ENCODE results near the gene SNX4.
"Not testable (repeated sequence)": the region's sequence is repeated elsewhere in the genome, so short reads cannot be mapped to it uniquely, and the experiment has no call there.

The SNX4 gene

DNA sequence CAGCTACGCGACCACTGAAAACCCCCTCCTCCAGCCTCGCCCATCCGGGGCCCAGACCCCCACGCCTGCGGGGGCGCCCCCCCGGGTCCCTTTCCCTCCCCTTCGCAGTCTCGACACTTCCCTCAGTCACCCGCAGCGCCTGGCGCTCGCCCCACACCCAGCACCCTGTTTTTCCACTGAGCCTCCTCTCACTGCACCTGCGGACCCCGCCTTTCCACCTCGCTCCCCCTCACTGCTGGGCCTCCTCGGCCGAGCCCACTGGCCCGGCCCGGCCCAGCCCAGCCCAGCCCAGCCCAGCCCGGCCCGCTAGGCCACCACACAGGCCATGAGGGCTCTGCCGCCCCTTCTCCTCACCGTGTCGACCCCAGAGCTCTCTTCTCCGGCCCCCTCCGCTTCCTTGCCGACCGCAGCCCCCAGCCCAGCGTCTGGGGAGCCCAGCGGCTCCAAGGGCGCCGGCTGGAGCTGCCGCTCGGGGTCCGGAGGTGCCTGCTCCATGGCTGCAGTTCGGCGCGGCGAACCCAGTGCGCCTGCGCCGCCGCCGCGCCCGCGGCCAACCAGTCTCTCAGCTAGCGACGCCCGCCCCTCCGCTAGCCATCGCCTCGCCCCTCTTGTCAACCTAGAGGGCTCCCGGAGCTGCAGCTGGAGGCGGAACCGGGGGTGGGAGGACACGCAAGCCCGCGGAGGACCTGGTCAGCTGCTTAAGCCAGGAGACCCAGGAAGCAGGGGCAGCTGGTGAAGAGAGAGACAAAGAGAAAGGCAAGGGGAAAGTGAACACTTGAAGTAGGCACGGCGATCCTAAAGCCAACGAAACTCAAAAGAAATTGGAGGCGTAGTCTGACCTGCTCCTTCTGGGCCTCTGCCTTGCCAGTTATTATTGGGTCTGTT, at the start of gene SNX4:
TSS of gene SNX4 (minus strand) at position 525 of the 885 bp plus-strand sequence. CDS start at position 495, 30 bp downstream.
- DNase-seq, result peak; percentile 37 to 93 (median 84)

- no peak for DNase-seq
Measured at GRCh38 chr3:125556314-125556713, 36.3 kb upstream of the SNX4 start.

GRCh38 chr3:125552401-125552800, 32.4 kb upstream of the SNX4 start:
- DNase-seq, result no peak

- DNase-seq, result no peak
Measured at GRCh38 chr3:125528920-125529319, 8.9 kb upstream of the SNX4 start.

- DNase-seq, result no peak
Measured at GRCh38 chr3:125525153-125525552, 5.2 kb upstream of the SNX4 start.

- DNase-seq, result not testable (repeated sequence)
Measured at GRCh38 chr3:125520563-125520919, 539 bp upstream of the SNX4 start.

GRCh38 chr3:125515421-125515820, 4.6 kb downstream of the SNX4 start:
- DNase-seq, result no peak

- DNase-seq, result no peak
Measured at GRCh38 chr3:125513490-125514115, 6.4 kb downstream of the SNX4 start.

DNA sequence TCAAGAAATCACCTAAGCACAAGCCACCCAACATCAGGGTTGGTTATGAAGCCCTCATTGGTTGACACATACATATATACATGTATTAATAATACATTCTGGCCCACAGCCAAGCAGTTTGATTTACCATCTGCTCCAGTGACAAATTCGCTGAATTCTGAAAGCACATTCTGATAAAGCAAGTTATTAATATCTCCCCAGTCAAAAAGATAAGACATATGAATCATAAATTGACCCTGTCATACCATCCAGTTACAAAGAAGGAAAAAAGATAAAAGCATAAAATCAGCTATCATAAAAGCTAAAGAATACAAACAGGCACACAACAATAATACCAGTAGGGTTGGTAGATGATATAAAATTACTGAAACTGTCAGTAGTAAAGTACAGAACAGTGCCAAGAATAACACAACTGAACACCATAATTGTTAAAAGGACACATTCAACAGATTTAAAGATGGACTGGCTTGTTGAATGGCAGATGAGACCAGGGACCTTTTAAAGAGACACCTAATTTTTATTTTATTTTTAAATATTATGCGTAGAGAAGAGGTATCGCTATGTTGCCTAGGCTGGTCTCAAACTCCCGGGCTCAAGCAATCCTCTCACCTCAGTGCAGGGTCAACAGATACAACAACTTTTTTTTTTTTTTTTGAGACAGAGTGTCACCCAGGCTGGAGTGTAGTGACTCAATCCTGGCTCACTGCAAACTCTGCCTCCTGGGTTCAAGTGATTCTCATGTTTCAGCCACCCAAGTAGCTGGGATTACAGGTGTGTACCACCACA, 7.7 kb downstream of the SNX4 start:
- DNase-seq, result no peak

DNA sequence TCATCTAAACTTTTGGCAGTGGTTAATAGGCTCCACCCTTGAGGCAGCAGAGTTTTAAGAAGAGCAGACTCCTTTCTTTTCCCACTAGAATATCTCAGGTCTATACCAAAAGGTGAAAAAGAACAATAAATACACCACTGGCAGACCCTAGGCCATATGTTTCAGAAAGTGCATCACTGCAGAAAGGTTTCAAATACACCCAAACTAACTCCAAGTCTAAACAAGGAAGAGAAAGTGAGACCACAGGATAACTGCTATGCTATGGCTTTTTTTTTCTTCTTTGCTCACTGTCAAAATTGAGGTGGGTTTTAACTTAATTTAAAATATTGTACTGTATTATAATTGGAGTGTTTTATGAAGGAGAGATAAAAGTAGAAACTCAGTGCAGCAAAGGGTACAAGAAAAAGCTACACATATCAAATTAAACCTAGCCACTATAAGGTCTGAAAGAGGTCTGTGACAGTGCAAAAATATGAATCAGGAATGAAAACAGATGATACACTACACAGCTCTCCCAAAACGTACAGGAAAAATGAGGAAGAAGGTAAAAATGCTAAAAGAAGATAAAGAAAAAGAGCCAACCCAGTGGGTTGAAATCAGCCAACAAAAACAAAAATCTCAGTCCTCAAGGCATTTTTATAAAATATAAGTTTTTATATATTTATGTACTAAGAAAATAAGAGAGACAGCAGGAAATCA, 8.4 kb downstream of the SNX4 start:
- no peak for DNase-seq

DNA sequence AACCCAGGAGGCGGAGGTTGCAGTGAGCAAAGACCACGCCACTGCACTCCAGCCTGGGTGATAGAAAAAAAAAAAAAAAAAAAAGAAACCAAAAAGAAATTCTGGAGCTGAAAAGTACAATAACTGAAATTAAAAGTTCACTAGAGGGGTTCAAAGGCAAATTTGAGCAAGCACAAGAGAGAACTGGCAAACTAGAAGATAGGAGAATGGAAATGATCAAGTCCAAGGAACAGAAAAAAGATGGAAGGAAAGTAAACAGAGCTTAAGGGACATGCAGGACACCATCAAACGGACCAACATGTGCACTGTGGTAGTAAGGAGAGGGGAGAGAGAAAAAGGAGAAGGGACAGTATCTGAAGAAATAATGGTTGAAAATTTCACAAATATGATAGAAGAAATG, 12.9 kb downstream of the SNX4 start:
- no peak for DNase-seq

GRCh38 chr3:125498630-125499029, 21.4 kb downstream of the SNX4 start:
- DNase-seq, result no peak

DNA sequence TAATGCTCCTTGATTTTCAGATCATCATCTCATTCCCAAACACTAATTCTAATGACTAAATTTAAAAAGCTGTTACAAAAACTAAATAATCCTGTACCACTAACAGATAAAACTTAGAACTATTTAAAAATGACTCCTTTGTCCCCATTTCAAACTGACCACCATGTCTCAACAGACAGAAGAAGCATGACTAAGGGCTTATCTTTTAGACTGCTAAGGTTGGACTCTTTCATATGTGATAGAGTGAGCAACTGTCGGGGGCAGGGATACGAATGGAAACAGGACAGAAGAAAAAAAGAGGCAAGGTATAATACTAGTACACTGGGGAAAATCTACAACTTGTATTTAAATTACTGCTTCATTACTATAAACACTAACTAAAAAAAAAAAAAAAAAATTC, 23.3 kb downstream of the SNX4 start:
- DNase-seq, result no peak

GRCh38 chr3:125482406-125482805, 37.6 kb downstream of the SNX4 start:
- no peak for DNase-seq

DNA sequence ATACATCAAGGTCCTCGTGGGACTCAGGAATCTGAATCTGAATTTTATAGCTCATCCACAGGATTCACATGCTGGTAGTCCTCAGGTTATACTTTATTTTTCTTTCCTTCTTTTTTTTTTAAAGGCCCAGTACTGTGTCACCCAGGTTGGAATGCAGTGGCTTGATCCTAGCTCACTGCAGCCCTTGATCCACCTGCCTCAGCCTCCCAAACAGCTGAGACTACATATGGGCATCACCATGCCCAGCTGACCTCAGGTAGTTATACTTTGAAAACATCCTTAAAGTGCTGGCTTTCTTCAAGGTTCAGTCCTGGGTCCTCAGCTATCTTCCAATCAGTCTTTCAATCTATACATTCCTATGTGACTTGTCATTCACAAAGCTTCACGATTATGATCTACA, 38.2 kb downstream of the SNX4 start:
- DNase-seq, result no peak

- not testable (repeated sequence) for DNase-seq
Measured at GRCh38 chr3:125481375-125481759, 38.6 kb downstream of the SNX4 start.

DNA sequence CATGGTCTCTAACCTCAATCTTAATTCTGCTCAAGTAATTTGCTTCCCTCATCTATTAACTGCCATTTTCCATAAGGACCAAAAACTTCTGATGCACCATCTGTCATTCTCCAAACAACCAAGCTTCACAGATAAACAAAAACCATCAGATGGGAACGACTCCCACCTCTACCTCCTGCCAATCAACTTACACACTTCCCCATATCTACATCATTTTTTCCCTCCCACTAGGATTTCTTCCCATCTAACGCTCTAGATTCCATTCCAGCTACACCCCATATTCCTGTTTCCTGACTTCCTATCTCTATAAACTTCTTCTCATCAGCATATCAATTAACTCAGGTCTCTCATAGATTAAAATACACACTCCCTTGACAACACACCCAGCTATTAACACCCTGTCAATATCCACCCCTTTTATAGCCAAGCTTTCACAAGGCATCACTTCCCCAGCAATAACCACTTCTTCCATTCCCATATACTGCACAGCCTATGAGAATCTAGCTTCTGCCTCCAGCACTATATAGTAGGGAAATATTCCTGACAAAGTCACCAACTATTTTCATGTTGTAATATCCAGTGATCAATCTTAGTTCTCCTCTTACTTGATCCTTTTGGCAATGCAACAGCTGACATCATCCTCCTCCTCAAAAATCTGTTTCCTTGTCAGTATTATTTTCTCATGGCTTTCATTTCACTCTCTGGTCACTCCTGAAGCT, 39.2 kb downstream of the SNX4 start:
- DNase-seq, result no peak

DNA sequence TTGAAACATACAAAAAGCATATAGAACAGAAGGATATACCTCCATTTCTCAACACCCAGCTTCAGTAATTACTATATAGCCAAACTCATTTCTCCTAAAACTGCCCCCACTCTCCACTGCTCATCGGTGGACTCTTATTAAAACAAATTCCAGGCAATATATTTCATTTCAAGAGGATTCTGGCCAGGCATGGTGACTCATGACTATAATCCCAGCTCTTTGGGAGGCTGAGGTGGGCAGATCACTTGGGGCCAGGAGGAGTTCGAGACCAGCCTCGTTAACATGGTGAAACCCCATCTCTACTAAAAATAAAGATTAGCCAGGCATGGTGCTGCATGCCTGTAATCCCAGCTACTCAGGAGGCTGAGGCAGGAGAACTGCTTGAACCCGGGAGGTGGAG, 40.9 kb downstream of the SNX4 start:
- DNase-seq, result no peak

- DNase-seq, result no peak
Measured at GRCh38 chr3:125478326-125478725, 41.7 kb downstream of the SNX4 start.

DNA sequence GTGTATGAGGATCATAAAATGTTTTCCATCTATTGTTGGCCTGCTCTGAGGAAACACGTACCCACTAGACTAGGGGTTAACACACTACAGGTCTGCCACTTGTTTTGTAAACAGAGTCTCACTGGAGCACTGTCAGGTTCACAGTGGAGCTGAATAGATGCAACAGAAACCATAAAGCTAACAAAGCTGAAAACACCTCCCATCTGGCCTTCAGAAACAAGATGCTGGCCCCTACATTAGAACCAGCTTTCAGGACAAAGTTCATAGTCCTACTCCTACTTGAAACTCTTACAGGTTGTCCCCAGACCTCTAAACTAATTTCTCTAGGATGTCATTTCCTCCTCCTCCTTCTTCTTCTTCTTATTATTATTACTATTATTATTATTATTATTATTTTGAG, 42.3 kb downstream of the SNX4 start:
- DNase-seq, result no peak

DNA sequence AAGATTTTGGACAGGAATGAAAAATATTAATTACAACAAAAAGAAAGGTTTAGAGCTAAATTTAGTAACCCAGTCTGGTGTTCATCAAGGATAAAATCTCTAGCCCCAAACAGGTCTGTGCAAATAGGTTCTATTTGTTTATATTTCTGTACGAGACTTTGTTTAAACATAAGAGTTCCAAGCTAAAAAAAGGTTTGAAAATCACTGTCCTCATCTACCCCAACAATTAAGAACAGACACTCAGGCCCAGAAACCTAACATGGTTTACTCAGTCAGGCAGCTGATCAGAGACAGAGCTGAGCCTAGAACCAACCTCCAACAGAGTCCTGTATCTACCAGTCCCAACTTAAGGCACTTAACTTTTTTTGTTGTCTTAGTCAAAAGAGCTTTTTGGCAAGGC, 49.3 kb downstream of the SNX4 start:
- DNase-seq, result no peak

All from hypothalamus (tissue), 51 donors.